ENCODE data around the gene S100A3. TPM values are rescaled to one million over a fixed set of nuclear protein-coding genes. Genes with fewer than 3 reads are reported as not detected.

The S100A3 gene
- total and polyA plus RNA-seq, 2 of the 8 experiments (the other 6 are each of a cell fraction or from before 2014, with no cell fraction given) = 0.26 to 0.47 TPM

DNA sequence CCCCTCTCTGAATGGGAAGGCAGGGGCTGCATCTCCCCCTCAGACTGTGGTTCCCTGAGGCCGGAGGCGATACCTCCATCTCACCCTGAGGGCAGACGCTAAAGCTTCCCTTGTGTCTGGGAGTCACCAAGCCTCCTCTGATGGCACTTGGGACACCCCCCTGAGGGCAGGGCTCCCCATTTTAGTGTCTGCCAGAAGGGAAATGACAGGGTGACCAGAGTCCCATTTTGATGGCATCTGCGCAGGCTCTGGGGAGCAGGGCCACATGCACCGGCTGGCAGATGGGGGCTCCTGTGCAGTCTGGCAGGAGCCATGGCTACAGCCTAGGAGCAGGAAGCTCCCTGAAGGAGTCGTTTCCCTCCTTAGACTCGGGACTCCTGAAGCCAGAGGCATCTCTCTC lies 14.9 kb upstream of the S100A3 start (continued):
- TF ChIP-seq, protein P1, sequence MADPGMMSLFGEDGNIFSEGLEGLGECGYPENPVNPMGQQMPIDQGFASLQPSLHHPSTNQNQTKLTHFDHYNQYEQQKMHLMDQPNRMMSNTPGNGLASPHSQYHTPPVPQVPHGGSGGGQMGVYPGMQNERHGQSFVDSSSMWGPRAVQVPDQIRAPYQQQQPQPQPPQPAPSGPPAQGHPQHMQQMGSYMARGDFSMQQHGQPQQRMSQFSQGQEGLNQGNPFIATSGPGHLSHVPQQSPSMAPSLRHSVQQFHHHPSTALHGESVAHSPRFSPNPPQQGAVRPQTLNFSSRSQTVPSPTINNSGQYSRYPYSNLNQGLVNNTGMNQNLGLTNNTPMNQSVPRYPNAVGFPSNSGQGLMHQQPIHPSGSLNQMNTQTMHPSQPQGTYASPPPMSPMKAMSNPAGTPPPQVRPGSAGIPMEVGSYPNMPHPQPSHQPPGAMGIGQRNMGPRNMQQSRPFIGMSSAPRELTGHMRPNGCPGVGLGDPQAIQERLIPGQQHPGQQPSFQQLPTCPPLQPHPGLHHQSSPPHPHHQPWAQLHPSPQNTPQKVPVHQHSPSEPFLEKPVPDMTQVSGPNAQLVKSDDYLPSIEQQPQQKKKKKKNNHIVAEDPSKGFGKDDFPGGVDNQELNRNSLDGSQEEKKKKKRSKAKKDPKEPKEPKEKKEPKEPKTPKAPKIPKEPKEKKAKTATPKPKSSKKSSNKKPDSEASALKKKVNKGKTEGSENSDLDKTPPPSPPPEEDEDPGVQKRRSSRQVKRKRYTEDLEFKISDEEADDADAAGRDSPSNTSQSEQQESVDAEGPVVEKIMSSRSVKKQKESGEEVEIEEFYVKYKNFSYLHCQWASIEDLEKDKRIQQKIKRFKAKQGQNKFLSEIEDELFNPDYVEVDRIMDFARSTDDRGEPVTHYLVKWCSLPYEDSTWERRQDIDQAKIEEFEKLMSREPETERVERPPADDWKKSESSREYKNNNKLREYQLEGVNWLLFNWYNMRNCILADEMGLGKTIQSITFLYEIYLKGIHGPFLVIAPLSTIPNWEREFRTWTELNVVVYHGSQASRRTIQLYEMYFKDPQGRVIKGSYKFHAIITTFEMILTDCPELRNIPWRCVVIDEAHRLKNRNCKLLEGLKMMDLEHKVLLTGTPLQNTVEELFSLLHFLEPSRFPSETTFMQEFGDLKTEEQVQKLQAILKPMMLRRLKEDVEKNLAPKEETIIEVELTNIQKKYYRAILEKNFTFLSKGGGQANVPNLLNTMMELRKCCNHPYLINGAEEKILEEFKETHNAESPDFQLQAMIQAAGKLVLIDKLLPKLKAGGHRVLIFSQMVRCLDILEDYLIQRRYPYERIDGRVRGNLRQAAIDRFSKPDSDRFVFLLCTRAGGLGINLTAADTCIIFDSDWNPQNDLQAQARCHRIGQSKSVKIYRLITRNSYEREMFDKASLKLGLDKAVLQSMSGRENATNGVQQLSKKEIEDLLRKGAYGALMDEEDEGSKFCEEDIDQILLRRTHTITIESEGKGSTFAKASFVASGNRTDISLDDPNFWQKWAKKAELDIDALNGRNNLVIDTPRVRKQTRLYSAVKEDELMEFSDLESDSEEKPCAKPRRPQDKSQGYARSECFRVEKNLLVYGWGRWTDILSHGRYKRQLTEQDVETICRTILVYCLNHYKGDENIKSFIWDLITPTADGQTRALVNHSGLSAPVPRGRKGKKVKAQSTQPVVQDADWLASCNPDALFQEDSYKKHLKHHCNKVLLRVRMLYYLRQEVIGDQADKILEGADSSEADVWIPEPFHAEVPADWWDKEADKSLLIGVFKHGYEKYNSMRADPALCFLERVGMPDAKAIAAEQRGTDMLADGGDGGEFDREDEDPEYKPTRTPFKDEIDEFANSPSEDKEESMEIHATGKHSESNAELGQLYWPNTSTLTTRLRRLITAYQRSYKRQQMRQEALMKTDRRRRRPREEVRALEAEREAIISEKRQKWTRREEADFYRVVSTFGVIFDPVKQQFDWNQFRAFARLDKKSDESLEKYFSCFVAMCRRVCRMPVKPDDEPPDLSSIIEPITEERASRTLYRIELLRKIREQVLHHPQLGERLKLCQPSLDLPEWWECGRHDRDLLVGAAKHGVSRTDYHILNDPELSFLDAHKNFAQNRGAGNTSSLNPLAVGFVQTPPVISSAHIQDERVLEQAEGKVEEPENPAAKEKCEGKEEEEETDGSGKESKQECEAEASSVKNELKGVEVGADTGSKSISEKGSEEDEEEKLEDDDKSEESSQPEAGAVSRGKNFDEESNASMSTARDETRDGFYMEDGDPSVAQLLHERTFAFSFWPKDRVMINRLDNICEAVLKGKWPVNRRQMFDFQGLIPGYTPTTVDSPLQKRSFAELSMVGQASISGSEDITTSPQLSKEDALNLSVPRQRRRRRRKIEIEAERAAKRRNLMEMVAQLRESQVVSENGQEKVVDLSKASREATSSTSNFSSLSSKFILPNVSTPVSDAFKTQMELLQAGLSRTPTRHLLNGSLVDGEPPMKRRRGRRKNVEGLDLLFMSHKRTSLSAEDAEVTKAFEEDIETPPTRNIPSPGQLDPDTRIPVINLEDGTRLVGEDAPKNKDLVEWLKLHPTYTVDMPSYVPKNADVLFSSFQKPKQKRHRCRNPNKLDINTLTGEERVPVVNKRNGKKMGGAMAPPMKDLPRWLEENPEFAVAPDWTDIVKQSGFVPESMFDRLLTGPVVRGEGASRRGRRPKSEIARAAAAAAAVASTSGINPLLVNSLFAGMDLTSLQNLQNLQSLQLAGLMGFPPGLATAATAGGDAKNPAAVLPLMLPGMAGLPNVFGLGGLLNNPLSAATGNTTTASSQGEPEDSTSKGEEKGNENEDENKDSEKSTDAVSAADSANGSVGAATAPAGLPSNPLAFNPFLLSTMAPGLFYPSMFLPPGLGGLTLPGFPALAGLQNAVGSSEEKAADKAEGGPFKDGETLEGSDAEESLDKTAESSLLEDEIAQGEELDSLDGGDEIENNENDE (IDR thresholded peaks at IDR 0.05; ENCODE audit: insufficient replicate concordance, low read length) = no peak
- TF ChIP-seq KDM5A (IDR thresholded peaks at IDR 0.05; ENCODE audit: low read length) = no peak
- TF ChIP-seq FOSL1 (IDR thresholded peaks at IDR 0.05; ENCODE audit: insufficient read depth, low read depth, low read length) = no peak
- no peak for TF ChIP-seq CEBPB (IDR thresholded peaks at IDR 0.05; ENCODE audit: low read depth, low read length)
- TF ChIP-seq EP300 (IDR thresholded peaks at IDR 0.05; ENCODE audit: borderline replicate concordance in 1 of 2, low read depth in 2 of 2, low read length in 2 of 2) = no peak
- TF ChIP-seq RXRA (IDR thresholded peaks at IDR 0.05; ENCODE audit: insufficient read depth, low read depth, low read length) = no peak
- no peak for TF ChIP-seq JUN (IDR thresholded peaks at IDR 0.05; ENCODE audit: low read depth, low read length)
- no peak for TF ChIP-seq GABPA (IDR thresholded peaks at IDR 0.05; ENCODE audit: borderline replicate concordance, insufficient read depth, low read length)
- no peak for TF ChIP-seq CHD1 (IDR thresholded peaks at IDR 0.05; ENCODE audit: low read depth, low read length)
- TF ChIP-seq, protein P2, sequence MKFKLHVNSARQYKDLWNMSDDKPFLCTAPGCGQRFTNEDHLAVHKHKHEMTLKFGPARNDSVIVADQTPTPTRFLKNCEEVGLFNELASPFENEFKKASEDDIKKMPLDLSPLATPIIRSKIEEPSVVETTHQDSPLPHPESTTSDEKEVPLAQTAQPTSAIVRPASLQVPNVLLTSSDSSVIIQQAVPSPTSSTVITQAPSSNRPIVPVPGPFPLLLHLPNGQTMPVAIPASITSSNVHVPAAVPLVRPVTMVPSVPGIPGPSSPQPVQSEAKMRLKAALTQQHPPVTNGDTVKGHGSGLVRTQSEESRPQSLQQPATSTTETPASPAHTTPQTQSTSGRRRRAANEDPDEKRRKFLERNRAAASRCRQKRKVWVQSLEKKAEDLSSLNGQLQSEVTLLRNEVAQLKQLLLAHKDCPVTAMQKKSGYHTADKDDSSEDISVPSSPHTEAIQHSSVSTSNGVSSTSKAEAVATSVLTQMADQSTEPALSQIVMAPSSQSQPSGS (IDR thresholded peaks at IDR 0.05; ENCODE audit: low read length) = no peak

All from H1 (cell line).